Type B pancreatic cell (in vitro differentiated cells): Measurements from ENCODE around the gene FIP1L1. TPM values are rescaled to one million over a fixed set of nuclear protein-coding genes. Genes with fewer than 3 reads are reported as not detected.

Experiments
- DNase-seq: peaks from one replicate; pipeline ENCODE4 v3.0.0; 2021; ENCODE audit warnings: mixed read lengths; ENCODE audit not compliant: unreplicated experiment; ENCODE audit errors: extremely low spot score
- H3K27ac Mint-ChIP-seq: 2 replicates; pipeline ENCODE4 v1.8.0; 2021; ENCODE audit warnings: mild to moderate bottlenecking, mixed read lengths
- H3K27me3 Mint-ChIP-seq: 2 replicates; pipeline ENCODE4 v1.8.0; 2021; ENCODE audit warnings: mixed read lengths
- H3K36me3 Mint-ChIP-seq: 2 replicates; pipeline ENCODE4 v1.8.0; 2021; ENCODE audit warnings: mixed read lengths
- H3K4me1 Mint-ChIP-seq: one replicate; pipeline ENCODE4 v1.8.0; 2021; ENCODE audit warnings: mixed read lengths; ENCODE audit not compliant: unreplicated experiment
- H3K4me3 Mint-ChIP-seq: 2 replicates; pipeline ENCODE4 v1.8.0; 2021; ENCODE audit warnings: mild to moderate bottlenecking, mixed read lengths
- H3K9me3 Mint-ChIP-seq: 2 replicates; pipeline ENCODE4 v1.8.0; 2021; ENCODE audit warnings: mixed read lengths
- total RNA-seq: library from RNA; stranded (reverse); gene quantifications from 2 replicates; pipeline ENCODE4 v1.2.1, GENCODE V29; 2021; ENCODE audit warnings: low replicate concordance
- TF ChIP-seq, protein P1 (sequence below): fragments of 200-600 bp; sonication (generic); conservative IDR thresholded peaks from 2 replicates; pipeline ENCODE4 v1.5.0; 2021; ENCODE audit warnings: antibody characterized with exemption, mild to moderate bottlenecking

The FIP1L1 gene
- total RNA-seq, 1 donor from 2014 or later = 60.2 TPM

DNA sequence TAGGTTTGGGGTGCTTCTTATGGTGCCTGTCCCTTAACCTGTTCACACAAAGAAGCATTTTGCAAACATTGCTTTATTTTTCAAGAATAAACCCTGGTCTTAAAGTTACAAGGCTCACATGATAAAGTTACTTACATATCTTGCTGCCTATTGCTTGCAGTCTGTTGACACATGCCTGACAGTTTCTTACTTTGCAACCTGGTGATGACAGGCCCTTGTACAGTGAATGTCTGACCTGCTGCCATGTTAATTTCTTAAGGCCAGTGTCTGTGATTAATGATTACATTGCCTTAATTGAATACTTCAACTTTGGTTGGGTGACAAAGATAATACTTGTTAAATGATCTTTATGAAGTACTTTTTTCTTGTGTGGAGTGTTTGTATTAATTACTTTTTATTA is 49.9 kb downstream of the FIP1L1 start:
- DNase-seq = no peak
- Mint-ChIP-seq H3K4me1 (no peaks in the 10 kb centered on the region), H3K9me3 (no peaks in the 10 kb centered on the region), H3K27ac (no peak overlapping the region), H3K36me3 (peaks cover 25% of the 10 kb centered on the region), H3K27me3 (no peaks in the 10 kb centered on the region), H3K4me3 (no peak overlapping the region)
- TF ChIP-seq, protein P1, sequence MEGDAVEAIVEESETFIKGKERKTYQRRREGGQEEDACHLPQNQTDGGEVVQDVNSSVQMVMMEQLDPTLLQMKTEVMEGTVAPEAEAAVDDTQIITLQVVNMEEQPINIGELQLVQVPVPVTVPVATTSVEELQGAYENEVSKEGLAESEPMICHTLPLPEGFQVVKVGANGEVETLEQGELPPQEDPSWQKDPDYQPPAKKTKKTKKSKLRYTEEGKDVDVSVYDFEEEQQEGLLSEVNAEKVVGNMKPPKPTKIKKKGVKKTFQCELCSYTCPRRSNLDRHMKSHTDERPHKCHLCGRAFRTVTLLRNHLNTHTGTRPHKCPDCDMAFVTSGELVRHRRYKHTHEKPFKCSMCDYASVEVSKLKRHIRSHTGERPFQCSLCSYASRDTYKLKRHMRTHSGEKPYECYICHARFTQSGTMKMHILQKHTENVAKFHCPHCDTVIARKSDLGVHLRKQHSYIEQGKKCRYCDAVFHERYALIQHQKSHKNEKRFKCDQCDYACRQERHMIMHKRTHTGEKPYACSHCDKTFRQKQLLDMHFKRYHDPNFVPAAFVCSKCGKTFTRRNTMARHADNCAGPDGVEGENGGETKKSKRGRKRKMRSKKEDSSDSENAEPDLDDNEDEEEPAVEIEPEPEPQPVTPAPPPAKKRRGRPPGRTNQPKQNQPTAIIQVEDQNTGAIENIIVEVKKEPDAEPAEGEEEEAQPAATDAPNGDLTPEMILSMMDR = no peak

DNA sequence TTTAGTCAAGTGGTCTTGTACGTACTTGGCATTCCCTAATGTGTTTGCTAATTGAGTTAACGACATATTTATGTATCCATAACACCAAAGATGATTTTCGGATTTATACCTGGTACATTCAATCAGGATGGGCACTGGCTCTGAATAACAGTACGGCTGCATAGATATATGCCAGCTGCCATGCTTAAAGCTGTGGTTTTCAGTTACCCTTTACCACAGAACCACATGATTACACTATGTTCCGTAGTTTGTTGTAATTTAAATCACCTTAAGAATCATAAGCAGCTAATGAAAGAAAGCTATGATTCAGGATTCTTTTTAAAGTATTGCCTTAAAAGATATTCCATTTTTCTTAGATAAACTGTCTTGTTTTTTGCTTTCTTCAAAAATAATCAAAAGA is 53.6 kb downstream of the FIP1L1 start:
- Mint-ChIP-seq H3K9me3 (no peaks in the 10 kb centered on the region), H3K4me1 (no peaks in the 10 kb centered on the region)

DNA sequence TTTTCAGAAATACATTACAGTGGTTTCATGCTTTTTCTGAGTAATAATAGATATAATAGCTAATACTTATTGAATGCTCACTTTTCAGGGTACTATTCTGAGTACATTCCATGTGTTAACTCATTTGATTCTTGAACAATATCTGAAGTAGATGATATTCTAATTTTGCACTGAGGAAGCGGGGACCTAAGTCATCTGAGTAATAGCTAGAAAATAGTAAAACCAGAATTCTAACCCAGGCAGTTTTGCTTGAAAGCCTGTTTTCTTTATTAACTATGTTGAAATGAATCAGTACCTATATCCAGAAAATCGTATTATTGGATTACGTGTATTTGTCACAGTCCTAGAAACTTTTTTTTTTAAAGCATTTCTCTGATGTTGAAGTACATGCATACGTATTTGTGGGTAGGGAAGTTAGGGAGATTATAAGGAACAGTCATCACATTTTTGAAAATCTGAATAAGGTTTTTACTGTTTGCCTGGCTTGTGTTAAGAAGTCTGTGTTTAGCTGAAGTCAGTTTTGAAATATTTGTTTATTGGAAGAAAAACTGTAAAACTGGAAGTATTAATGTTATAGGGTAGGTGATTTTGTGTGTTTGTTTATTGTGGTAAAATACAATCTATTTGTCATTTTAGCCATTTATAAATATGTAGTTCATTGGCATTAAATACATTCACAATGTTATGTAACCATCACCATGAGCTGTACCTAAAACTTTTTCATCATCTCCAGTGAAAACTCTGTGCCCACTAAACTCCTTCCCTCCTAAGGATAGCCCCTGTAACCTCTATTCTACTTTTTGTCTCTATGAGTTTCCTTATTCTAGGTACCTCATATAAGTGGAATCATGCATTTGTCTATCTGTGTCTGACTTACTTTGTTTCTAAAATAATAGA is 55.3 kb downstream of the FIP1L1 start:
- Mint-ChIP-seq H3K27ac (no peak overlapping the region), H3K9me3 (no peaks in the 10 kb centered on the region), H3K4me1 (no peaks in the 10 kb centered on the region), H3K27me3 (no peaks in the 10 kb centered on the region), H3K36me3 (peaks cover 35% of the 10 kb centered on the region), H3K4me3 (no peak overlapping the region)
- TF ChIP-seq, protein P1 = no peak
- DNase-seq = no peak

More for the DNA sequence above, 53.6 kb downstream of the FIP1L1 start:
- Mint-ChIP-seq H3K4me3 (no peak overlapping the region), H3K36me3 (peaks cover 33% of the 10 kb centered on the region), H3K27ac (no peak overlapping the region), H3K27me3 (no peaks in the 10 kb centered on the region)
- DNase-seq = no peak
- TF ChIP-seq, protein P1 = no peak

DNA sequence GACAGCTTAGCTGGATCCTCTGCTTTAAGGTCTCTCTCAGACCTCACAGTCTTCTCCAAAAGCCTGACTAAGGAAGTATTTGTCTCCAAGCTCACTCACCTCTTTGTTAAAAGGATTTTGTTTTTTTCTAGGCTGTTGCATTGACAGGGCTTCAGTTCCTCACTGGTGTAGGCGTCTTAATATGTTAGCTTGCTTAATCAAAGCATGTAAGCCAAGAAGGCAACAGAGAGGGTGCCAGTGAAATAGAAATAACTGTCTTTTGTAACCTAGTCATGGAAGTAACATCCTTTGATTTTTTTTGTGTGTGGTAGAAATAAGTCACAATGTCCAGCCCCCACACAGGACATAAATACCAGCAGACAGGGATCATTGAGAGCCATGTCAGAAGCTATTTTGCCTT is 58.8 kb downstream of the FIP1L1 start:
- Mint-ChIP-seq H3K4me3 (no peak overlapping the region), H3K27me3 (no peaks in the 10 kb centered on the region), H3K9me3 (no peaks in the 10 kb centered on the region), H3K36me3 (peaks cover 29% of the 10 kb centered on the region), H3K4me1 (no peaks in the 10 kb centered on the region), H3K27ac (no peak overlapping the region)
- DNase-seq = no peak
- TF ChIP-seq, protein P1 = no peak

DNA sequence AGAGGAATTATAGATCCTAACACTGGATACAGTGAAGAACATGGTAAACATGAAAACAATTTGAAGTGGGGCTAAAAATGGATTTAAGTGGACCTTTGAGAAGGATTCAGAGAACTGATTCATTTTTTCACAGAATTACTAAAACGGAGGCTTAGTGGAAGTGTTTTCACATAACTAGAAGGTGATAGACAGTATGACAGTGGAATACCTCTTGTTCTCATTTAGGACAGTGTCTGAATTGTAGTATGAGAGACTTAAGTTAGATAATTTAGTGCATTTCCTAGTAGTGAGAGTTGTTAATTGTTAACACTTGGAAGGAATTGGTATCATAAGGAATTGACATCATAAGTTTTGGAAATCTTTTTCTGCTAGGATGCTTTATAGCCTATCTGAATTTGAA is 64.1 kb downstream of the FIP1L1 start:
- Mint-ChIP-seq H3K27me3 (no peaks in the 10 kb centered on the region), H3K9me3 (no peaks in the 10 kb centered on the region), H3K36me3 (peaks cover 40% of the 10 kb centered on the region)

More for the DNA sequence above, 64.1 kb downstream of the FIP1L1 start:
- TF ChIP-seq, protein P1 = no peak
- no peak overlapping the region for H3K4me3 Mint-ChIP-seq
- no peaks in the 10 kb centered on the region for H3K4me1 Mint-ChIP-seq
- DNase-seq = no peak
- no peak overlapping the region for H3K27ac Mint-ChIP-seq
